OCI-M2 (cell line): ENCODE measurements around the gene ANTXR2.
A peak's percentile ranks its signal among the peaks of the same experiment; 100 is the strongest.
"Not testable (repeated sequence)": the region's sequence is repeated elsewhere in the genome, so short reads cannot be mapped to it uniquely, and the experiment has no call there.

Experiments
- DNase-seq: peaks from one replicate; lab custom pipeline; 2025; ENCODE audit not compliant: unreplicated experiment; lab: John Stamatoyannopoulos, UW

ANTXR2 gene

GRCh38 chr4:80072744-80073472 is at the start of gene ANTXR2:
ANTXR2 (minus strand) TSS chr4:80073229; CDS start chr4:80072560, 669 bp downstream.
- DNase-seq, result peak; percentile 16

- DNase-seq, result not testable (repeated sequence)
These were observed 48.8 kb upstream of the ANTXR2 start for GRCh38 chr4:80121815-80122214.

- DNase-seq, result not testable (repeated sequence)
These were observed 46.6 kb upstream of the ANTXR2 start for GRCh38 chr4:80119620-80120019.

GRCh38 chr4:80116516-80116915 is 43.5 kb upstream of the ANTXR2 start:
- DNase-seq, result no peak

GRCh38 chr4:80115368-80116181 is 42.5 kb upstream of the ANTXR2 start:
- DNase-seq, result no peak

- no peak for DNase-seq
These were observed 41.8 kb upstream of the ANTXR2 start for GRCh38 chr4:80114732-80115265.

- DNase-seq, result no peak
These were observed 40.6 kb upstream of the ANTXR2 start for GRCh38 chr4:80113615-80114014.

- no peak for DNase-seq
These were observed 39.2 kb upstream of the ANTXR2 start for GRCh38 chr4:80112236-80112635.

- DNase-seq, result no peak
These were observed 38.2 kb upstream of the ANTXR2 start for GRCh38 chr4:80111276-80111675.

- DNase-seq, result no peak
These were observed 34.3 kb upstream of the ANTXR2 start for GRCh38 chr4:80107374-80107773.

- DNase-seq, result no peak
These were observed 31.9 kb upstream of the ANTXR2 start for GRCh38 chr4:80104927-80105326.

- DNase-seq, result no peak
These were observed 30.6 kb upstream of the ANTXR2 start for GRCh38 chr4:80103629-80104028.

GRCh38 chr4:80101792-80102116 is 28.7 kb upstream of the ANTXR2 start:
- DNase-seq, result no peak

- no peak for DNase-seq
These were observed 28.2 kb upstream of the ANTXR2 start for GRCh38 chr4:80101071-80101791.

- no peak for DNase-seq
These were observed 26.6 kb upstream of the ANTXR2 start for GRCh38 chr4:80099671-80100070.

GRCh38 chr4:80098635-80099034 is 25.6 kb upstream of the ANTXR2 start:
- DNase-seq, result no peak

- DNase-seq, result no peak
These were observed 24.6 kb upstream of the ANTXR2 start for GRCh38 chr4:80097400-80098177.

- DNase-seq, result no peak
These were observed 23.3 kb upstream of the ANTXR2 start for GRCh38 chr4:80096175-80096850.

- no peak for DNase-seq
These were observed 21.2 kb upstream of the ANTXR2 start for GRCh38 chr4:80094191-80094590.

GRCh38 chr4:80093563-80093962 is 20.5 kb upstream of the ANTXR2 start:
- DNase-seq, result no peak
